ENCODE data around the gene ETFA. TPM values are rescaled to one million over a fixed set of nuclear protein-coding genes. Genes with fewer than 3 reads are reported as not detected.

Gene ETFA
- total and polyA plus RNA-seq, 2 of the 8 experiments (the other 6 are each of a cell fraction or from before 2014, with no cell fraction given): 60.9 to 90.0 TPM

DNA sequence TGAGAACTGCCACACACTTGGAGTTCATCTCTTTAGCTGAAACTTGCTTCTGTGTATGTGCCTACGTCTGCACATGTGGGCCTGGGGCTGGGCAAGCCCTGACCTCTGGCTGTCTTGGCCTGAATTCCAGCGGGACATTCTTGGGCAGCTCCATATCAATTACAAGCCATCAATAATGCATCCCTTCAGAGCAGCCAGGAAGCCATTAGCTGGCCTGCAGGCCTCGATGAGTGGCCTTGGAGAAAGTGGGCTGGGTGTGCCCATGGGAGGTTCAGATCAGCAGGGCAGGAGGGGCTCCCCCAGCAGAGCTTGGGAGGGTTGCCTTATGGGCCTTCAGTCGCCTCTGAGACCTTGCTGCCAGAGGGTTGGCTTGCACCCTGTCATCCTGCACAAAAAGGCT, 124.1 kb downstream of the ETFA start (continued):
- TF ChIP-seq, protein P1, sequence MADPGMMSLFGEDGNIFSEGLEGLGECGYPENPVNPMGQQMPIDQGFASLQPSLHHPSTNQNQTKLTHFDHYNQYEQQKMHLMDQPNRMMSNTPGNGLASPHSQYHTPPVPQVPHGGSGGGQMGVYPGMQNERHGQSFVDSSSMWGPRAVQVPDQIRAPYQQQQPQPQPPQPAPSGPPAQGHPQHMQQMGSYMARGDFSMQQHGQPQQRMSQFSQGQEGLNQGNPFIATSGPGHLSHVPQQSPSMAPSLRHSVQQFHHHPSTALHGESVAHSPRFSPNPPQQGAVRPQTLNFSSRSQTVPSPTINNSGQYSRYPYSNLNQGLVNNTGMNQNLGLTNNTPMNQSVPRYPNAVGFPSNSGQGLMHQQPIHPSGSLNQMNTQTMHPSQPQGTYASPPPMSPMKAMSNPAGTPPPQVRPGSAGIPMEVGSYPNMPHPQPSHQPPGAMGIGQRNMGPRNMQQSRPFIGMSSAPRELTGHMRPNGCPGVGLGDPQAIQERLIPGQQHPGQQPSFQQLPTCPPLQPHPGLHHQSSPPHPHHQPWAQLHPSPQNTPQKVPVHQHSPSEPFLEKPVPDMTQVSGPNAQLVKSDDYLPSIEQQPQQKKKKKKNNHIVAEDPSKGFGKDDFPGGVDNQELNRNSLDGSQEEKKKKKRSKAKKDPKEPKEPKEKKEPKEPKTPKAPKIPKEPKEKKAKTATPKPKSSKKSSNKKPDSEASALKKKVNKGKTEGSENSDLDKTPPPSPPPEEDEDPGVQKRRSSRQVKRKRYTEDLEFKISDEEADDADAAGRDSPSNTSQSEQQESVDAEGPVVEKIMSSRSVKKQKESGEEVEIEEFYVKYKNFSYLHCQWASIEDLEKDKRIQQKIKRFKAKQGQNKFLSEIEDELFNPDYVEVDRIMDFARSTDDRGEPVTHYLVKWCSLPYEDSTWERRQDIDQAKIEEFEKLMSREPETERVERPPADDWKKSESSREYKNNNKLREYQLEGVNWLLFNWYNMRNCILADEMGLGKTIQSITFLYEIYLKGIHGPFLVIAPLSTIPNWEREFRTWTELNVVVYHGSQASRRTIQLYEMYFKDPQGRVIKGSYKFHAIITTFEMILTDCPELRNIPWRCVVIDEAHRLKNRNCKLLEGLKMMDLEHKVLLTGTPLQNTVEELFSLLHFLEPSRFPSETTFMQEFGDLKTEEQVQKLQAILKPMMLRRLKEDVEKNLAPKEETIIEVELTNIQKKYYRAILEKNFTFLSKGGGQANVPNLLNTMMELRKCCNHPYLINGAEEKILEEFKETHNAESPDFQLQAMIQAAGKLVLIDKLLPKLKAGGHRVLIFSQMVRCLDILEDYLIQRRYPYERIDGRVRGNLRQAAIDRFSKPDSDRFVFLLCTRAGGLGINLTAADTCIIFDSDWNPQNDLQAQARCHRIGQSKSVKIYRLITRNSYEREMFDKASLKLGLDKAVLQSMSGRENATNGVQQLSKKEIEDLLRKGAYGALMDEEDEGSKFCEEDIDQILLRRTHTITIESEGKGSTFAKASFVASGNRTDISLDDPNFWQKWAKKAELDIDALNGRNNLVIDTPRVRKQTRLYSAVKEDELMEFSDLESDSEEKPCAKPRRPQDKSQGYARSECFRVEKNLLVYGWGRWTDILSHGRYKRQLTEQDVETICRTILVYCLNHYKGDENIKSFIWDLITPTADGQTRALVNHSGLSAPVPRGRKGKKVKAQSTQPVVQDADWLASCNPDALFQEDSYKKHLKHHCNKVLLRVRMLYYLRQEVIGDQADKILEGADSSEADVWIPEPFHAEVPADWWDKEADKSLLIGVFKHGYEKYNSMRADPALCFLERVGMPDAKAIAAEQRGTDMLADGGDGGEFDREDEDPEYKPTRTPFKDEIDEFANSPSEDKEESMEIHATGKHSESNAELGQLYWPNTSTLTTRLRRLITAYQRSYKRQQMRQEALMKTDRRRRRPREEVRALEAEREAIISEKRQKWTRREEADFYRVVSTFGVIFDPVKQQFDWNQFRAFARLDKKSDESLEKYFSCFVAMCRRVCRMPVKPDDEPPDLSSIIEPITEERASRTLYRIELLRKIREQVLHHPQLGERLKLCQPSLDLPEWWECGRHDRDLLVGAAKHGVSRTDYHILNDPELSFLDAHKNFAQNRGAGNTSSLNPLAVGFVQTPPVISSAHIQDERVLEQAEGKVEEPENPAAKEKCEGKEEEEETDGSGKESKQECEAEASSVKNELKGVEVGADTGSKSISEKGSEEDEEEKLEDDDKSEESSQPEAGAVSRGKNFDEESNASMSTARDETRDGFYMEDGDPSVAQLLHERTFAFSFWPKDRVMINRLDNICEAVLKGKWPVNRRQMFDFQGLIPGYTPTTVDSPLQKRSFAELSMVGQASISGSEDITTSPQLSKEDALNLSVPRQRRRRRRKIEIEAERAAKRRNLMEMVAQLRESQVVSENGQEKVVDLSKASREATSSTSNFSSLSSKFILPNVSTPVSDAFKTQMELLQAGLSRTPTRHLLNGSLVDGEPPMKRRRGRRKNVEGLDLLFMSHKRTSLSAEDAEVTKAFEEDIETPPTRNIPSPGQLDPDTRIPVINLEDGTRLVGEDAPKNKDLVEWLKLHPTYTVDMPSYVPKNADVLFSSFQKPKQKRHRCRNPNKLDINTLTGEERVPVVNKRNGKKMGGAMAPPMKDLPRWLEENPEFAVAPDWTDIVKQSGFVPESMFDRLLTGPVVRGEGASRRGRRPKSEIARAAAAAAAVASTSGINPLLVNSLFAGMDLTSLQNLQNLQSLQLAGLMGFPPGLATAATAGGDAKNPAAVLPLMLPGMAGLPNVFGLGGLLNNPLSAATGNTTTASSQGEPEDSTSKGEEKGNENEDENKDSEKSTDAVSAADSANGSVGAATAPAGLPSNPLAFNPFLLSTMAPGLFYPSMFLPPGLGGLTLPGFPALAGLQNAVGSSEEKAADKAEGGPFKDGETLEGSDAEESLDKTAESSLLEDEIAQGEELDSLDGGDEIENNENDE (IDR thresholded peaks at IDR 0.05; ENCODE audit: insufficient replicate concordance, low read length): no peak
- TF ChIP-seq, protein P2, sequence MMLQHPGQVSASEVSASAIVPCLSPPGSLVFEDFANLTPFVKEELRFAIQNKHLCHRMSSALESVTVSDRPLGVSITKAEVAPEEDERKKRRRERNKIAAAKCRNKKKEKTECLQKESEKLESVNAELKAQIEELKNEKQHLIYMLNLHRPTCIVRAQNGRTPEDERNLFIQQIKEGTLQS (IDR thresholded peaks at IDR 0.05; ENCODE audit: insufficient read depth, low read depth, low read length): no peak
- TF ChIP-seq KDM1A (IDR thresholded peaks at IDR 0.05; ENCODE audit: borderline replicate concordance, low read length) (no peak), RXRA (IDR thresholded peaks at IDR 0.05; ENCODE audit: insufficient read depth, low read depth, low read length) (no peak), FOSL1 (IDR thresholded peaks at IDR 0.05; ENCODE audit: insufficient read depth, low read depth, low read length) (no peak), BRCA1 (IDR thresholded peaks at IDR 0.05; ENCODE audit: low read depth, low read length) (no peak), TEAD4 (IDR thresholded peaks at IDR 0.05; ENCODE audit: low read depth, low read length) (no peak), TCF12 (IDR thresholded peaks at IDR 0.05; ENCODE audit: low read depth, low read length) (no peak), GTF2F1 (IDR thresholded peaks at IDR 0.05; ENCODE audit: borderline replicate concordance, low read depth, low read length) (no peak), POLR2A (IDR thresholded peaks at IDR 0.05; ENCODE audit: control extremely low read depth in 1 of 2, low read depth in 2 of 2, low read length in 2 of 2) (no peak), CBX8 (IDR thresholded peaks at IDR 0.05; ENCODE audit: borderline replicate concordance, low read depth, low read length) (no peak), CREB1 (IDR thresholded peaks at IDR 0.05) (no peak)

Measured in H1 (cell line).